Measurements from ENCODE around the gene NR6A1. TPM values are rescaled to one million over a fixed set of nuclear protein-coding genes. Genes with fewer than 3 reads are reported as not detected.

Gene NR6A1
- total RNA-seq, 1 experiment from 2014 or later = 99.3 TPM

DNA sequence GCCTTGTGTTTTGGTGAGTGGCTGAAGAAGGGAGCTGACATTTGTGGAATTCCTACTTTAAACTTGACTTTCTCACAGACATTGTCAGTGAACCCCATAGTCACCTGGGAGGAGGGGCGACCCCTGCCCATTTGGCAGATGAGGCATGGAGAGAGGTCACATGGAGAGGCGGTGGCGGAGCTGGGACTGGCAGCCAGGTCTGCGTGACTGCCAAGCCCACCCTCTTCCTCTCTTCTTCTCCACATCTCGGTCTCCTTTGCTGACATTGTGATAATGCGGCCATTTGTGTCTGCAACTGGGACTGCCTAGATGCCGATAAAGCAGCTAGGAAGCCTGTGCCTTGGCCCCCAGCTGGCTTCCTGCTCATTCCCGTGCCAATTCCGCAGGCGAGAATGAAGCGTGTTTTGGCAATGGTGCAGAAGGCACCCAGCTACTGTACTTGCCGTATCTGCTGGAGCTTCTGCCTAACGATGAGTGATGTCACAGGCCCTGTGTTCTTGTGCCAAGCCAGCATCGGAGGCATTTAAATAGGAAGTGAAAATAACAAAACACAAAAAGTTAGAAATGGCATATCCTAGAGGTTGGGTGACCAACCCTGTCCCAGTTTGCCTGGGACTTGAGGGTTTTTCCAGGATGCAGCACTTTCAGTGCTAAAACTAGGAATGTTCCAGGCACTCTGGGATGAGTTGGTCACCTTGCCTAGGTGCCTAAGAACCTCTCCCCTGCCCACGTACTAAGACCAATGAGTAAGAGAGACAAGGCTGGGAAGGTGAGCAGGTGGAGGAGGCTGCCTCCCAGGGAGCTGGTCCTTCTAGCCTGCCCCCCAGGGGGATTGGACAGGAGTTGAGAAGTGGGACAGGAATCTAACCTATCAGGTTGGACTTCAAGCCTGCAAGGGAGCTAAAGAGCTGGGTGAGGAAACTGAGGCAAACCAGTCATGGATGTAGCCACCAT is 29.5 kb upstream of the NR6A1 start:
- Histone ChIP-seq H3K4me1 (ENCODE audit: insufficient read depth, low read length) (no peaks in the 10 kb centered on the region), H3K23me2 (ENCODE audit: insufficient read length, low read depth, low read length, poor library complexity, severe bottlenecking) (no peaks in the 10 kb centered on the region), H2BK20ac (ENCODE audit: low read depth, low read length, poor library complexity, severe bottlenecking) (no peak overlapping the region), H3K4ac (ENCODE audit: low read depth, low read length) (no peak overlapping the region), H3K79me1 (ENCODE audit: insufficient read depth, low read depth, low read length, poor library complexity, severe bottlenecking) (no peaks in the 10 kb centered on the region), H2BK12ac (ENCODE audit: insufficient read length, low read depth, low read length) (no peak overlapping the region), H3K4me2 (ENCODE audit: insufficient read depth, insufficient read length, low read length) (no peak overlapping the region), H4K5ac (ENCODE audit: insufficient read length, low read depth, low read length) (no peak overlapping the region), H4K20me1 (ENCODE audit: control insufficient read depth, insufficient read depth, insufficient read length) (no peaks in the 10 kb centered on the region), H3T11ph (ENCODE audit: low read length) (no peak overlapping the region), H3K56ac (ENCODE audit: insufficient read length, low read depth, low read length) (no peak overlapping the region), H3K18ac (ENCODE audit: insufficient read length, low read depth, low read length) (no peak overlapping the region), H4K91ac (ENCODE audit: insufficient read length, low read depth, low read length) (no peak overlapping the region), H3K27ac (ENCODE audit: insufficient read length, low read depth, low read length) (no peak overlapping the region), H3K9me3 (ENCODE audit: control insufficient read depth, low read depth, low read length) (no peaks in the 10 kb centered on the region), H4K8ac (replicated peaks; ENCODE audit: insufficient read length, low read depth, low read length) (no peak overlapping the region), H3K14ac (ENCODE audit: insufficient read depth, low read length) (no peak overlapping the region; the same call in 1 of the 2 replicates), H3K79me2 (ENCODE audit: insufficient read depth, low read length) (no peaks in the 10 kb centered on the region), H2AK5ac (ENCODE audit: insufficient read length, low read length) (no peak overlapping the region), H3K27me3 (ENCODE audit: insufficient read depth, low read length) (no peaks in the 10 kb centered on the region), H3K23ac (ENCODE audit: insufficient read length, low read depth, low read length) (no peak overlapping the region), H2AFZ (ENCODE audit: low read length) (no peak overlapping the region), H2BK120ac (ENCODE audit: low read depth, low read length, poor library complexity, severe bottlenecking) (no peak overlapping the region), H2BK15ac (ENCODE audit: low read depth, low read length) (no peak overlapping the region), H3K9ac (ENCODE audit: extremely low read depth, insufficient read length, low read length) (no peak overlapping the region), H2BK5ac (ENCODE audit: insufficient read length, low read length) (no peak overlapping the region)
- no peak for DNase-seq
- H3K36me3 Mint-ChIP-seq (ENCODE audit: insufficient read depth in 1 of 3, low read depth in 3 of 3) = no peaks in the 10 kb centered on the region
- H3K9me3 Mint-ChIP-seq = no peaks in the 10 kb centered on the region
- WGBS (ENCODE audit: extremely low coverage, insufficient read length, low lambda C conversion rate) = no CpG with 5 or more reads among the region's 15 CpGs
- H3K27me3 Mint-ChIP-seq (ENCODE audit: low read depth) = no peaks in the 10 kb centered on the region; the same call in 1 of the 2 replicates
- no peak overlapping the region for H3K4me3 Mint-ChIP-seq
- peaks cover 2 to 6% of the 10 kb centered on the region in 2 experiments; a peak in 1 of 4 replicates for H3K4me1 Mint-ChIP-seq
- H3K27ac Mint-ChIP-seq = no peak overlapping the region; a peak in 1 of 7 replicates
- TF ChIP-seq, protein P1, sequence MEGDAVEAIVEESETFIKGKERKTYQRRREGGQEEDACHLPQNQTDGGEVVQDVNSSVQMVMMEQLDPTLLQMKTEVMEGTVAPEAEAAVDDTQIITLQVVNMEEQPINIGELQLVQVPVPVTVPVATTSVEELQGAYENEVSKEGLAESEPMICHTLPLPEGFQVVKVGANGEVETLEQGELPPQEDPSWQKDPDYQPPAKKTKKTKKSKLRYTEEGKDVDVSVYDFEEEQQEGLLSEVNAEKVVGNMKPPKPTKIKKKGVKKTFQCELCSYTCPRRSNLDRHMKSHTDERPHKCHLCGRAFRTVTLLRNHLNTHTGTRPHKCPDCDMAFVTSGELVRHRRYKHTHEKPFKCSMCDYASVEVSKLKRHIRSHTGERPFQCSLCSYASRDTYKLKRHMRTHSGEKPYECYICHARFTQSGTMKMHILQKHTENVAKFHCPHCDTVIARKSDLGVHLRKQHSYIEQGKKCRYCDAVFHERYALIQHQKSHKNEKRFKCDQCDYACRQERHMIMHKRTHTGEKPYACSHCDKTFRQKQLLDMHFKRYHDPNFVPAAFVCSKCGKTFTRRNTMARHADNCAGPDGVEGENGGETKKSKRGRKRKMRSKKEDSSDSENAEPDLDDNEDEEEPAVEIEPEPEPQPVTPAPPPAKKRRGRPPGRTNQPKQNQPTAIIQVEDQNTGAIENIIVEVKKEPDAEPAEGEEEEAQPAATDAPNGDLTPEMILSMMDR (conservative IDR thresholded peaks at IDR 0.05) = no peak

All from H9 (cell line).